MM.1S (cell line): Measurements from ENCODE around the gene BCAS2.

ENCODE experiments used
- CTCF ChIP-seq: fragments of 300-600 bp; sonication (generic); IDR thresholded peaks from 2 replicates; pipeline ENCODE4 v1.5.1; 2016; ENCODE audit warnings: antibody characterized with exemption, low read length, mixed read lengths
- EZH2 ChIP-seq: fragments of 300-600 bp; sonication (generic); optimal IDR thresholded peaks from 2 replicates; pipeline ENCODE3; 2017; ENCODE audit warnings: low read depth, mild to moderate bottlenecking, antibody characterized with exemption, low read length, mixed read lengths
- EZH2phosphoT487 ChIP-seq: fragments of 300-600 bp; sonication (generic); IDR thresholded peaks from 2 replicates; pipeline ENCODE4 v1.6.1; 2018; ENCODE audit warnings: antibody characterized with exemption, low read length

GRCh38 chr1:114620419-114620818 lies 39.0 kb upstream of the BCAS2 start:
- no peak for TF ChIP-seq CTCF
- TF ChIP-seq EZH2phosphoT487: no peak
- no peak for TF ChIP-seq EZH2
